ENCODE data around the gene ATP8B4.
"Not testable (repeated sequence)": the region's sequence is repeated elsewhere in the genome, so short reads cannot be mapped to it uniquely, and the experiment has no call there.

The ATP8B4 gene

DNA sequence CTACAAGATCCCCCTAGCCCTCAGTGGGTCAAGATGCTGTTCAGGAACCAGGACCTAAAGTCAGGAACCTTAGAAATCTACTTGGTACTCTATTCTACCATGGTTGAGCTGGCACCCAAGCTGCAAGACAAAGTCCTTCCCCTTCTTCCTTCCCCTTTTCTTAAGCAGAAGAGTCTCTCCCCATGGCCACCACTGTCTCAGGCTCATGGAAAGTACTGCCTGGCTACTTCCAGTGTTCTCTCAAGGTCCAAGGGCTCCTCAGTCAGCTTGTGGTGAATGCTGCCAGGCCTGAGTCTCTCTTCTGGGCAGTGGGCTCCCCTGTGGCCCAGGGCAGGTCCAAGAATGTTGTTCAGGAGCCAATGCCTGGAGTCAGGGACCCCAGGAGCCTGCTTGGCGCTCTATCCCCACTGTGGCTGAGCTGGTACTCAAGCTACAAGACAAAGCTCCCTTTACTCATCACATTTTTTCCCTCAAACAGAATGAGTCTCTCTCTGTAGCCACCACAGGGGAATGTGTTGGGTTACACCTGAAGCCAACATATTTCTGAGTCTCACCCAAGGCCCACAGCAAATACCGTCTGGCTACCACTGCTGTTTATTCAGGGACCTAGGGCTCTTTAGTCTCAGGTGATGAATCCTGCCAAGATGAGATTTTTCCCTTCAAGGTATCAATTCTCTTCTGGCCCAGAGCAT is 44.8 kb upstream of the ATP8B4 start:
- H3K4me3 ChIP-seq (replicated peaks in 1 of 2; ENCODE audit: low read depth in 2 of 2, low read length in 2 of 2) = no peak overlapping the region
- no peak for DNase-seq (ENCODE audit: low read depth in 2 of 2)
- TF ChIP-seq, protein P1, sequence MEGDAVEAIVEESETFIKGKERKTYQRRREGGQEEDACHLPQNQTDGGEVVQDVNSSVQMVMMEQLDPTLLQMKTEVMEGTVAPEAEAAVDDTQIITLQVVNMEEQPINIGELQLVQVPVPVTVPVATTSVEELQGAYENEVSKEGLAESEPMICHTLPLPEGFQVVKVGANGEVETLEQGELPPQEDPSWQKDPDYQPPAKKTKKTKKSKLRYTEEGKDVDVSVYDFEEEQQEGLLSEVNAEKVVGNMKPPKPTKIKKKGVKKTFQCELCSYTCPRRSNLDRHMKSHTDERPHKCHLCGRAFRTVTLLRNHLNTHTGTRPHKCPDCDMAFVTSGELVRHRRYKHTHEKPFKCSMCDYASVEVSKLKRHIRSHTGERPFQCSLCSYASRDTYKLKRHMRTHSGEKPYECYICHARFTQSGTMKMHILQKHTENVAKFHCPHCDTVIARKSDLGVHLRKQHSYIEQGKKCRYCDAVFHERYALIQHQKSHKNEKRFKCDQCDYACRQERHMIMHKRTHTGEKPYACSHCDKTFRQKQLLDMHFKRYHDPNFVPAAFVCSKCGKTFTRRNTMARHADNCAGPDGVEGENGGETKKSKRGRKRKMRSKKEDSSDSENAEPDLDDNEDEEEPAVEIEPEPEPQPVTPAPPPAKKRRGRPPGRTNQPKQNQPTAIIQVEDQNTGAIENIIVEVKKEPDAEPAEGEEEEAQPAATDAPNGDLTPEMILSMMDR (IDR thresholded peaks at IDR 0.05; ENCODE audit: low read depth, low read length) = no peak

DNA sequence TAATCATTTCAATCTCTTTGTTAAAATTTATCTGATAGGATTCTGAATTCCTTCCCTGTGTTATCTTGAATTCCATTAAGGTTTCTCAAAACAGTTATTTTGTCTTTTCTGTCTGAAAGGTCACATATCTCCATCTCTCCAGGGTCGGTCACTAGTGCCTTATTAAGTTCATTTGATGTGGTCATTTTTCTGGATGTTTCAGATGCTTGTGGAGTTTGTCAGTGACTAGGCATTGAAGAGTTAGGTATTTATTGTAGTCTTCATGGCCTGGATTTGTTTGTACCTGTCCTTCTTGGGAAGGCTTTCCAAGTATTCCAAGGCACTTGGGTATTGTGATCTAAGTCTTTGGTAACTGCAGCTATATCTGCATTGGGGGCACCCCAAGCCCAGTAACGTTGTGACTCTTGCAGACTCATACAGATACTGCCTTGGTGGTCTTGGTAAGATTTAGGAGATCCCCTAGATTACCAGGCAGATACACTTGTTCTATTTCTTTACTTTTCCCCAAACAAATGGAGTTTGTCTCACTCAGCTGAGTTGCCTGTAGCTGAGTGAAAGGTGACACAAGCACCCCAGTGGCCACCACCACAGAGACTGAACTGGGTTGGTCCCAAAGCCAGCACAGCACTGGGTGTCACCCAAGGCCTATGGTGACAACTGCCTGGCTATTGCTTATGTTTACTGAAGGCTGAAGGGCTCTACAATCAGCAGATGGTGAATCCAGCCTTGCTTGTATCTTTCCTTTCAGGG is 44.1 kb upstream of the ATP8B4 start:
- TF ChIP-seq, protein P1 (IDR thresholded peaks at IDR 0.05; ENCODE audit: low read depth, low read length) = no peak
- no peak for DNase-seq (ENCODE audit: low read depth in 2 of 2)

GRCh38 chr15:50158236-50158635 is 39.2 kb upstream of the ATP8B4 start:
- H3K4me3 ChIP-seq (replicated peaks in 1 of 2; ENCODE audit: low read depth in 2 of 2, low read length in 2 of 2); DNase-seq (ENCODE audit: low read depth in 2 of 2): not testable (repeated sequence)

More for the DNA sequence above, 44.1 kb upstream of the ATP8B4 start:
- H3K4me3 ChIP-seq (replicated peaks in 1 of 2; ENCODE audit: low read depth in 2 of 2, low read length in 2 of 2) = no peak overlapping the region

- no peak overlapping the region for H3K4me3 ChIP-seq (replicated peaks in 1 of 2; ENCODE audit: low read depth in 2 of 2, low read length in 2 of 2)
- DNase-seq (ENCODE audit: low read depth in 2 of 2) = no peak
- TF ChIP-seq, protein P1 (IDR thresholded peaks at IDR 0.05; ENCODE audit: low read depth, low read length) = no peak
Observed at GRCh38 chr15:50151476-50151875, 32.4 kb upstream of the ATP8B4 start.

- no peak overlapping the region for H3K4me3 ChIP-seq (replicated peaks in 1 of 2; ENCODE audit: low read depth in 2 of 2, low read length in 2 of 2)
- TF ChIP-seq, protein P1 (IDR thresholded peaks at IDR 0.05; ENCODE audit: low read depth, low read length) = no peak
- no peak for DNase-seq (ENCODE audit: low read depth in 2 of 2)
Observed at GRCh38 chr15:50150851-50151250, 31.8 kb upstream of the ATP8B4 start.

- TF ChIP-seq, protein P1 (IDR thresholded peaks at IDR 0.05; ENCODE audit: low read depth, low read length) = no peak
- no peak overlapping the region for H3K4me3 ChIP-seq (replicated peaks in 1 of 2; ENCODE audit: low read depth in 2 of 2, low read length in 2 of 2)
- DNase-seq (ENCODE audit: low read depth in 2 of 2) = no peak
Observed at GRCh38 chr15:50150349-50150748, 31.3 kb upstream of the ATP8B4 start.

GRCh38 chr15:50149090-50149489 is 30.1 kb upstream of the ATP8B4 start:
- no peak overlapping the region for H3K4me3 ChIP-seq (replicated peaks in 1 of 2; ENCODE audit: low read depth in 2 of 2, low read length in 2 of 2)
- TF ChIP-seq, protein P1 (IDR thresholded peaks at IDR 0.05; ENCODE audit: low read depth, low read length) = no peak
- DNase-seq (ENCODE audit: low read depth in 2 of 2) = no peak

Measured in cardiac fibroblast (primary cell).